Esophagus squamous epithelium (tissue), 5 donors: Measurements from ENCODE around the gene HNRNPL. TPM values are rescaled to one million over a fixed set of nuclear protein-coding genes. Genes with fewer than 3 reads are reported as not detected.

Experiments used
- DNase-seq: peaks from one replicate; lab custom pipeline; 2025; lab: John Stamatoyannopoulos, UW
- H3K27ac ChIP-seq, 4 donors: fragments of 200-600 bp; sonication (generic); one replicate each; pipeline ENCODE4 v1.5.1; 2016 to 2019; ENCODE audit warnings: mild to moderate bottlenecking in 1 of 4
- H3K27me3 ChIP-seq, 4 donors: fragments of 200-600 bp; sonication (generic); 1 replicate in 3 of 4; 2 replicates in 1 of 4; pipeline versions ENCODE4 v1.5.1 to v1.6.0; 2017 to 2021; ENCODE audit warnings: antibody characterized with exemption in 1 of 4
- H3K36me3 ChIP-seq, 3 donors: fragments of 200-600 bp; sonication (generic); one replicate each; pipeline ENCODE4 v1.5.1; 2016 to 2019
- H3K4me1 ChIP-seq, 3 donors: fragments of 200-600 bp; sonication (generic); one replicate each; pipeline ENCODE4 v1.5.1; 2017 to 2019
- H3K4me3 ChIP-seq, 4 donors: fragments of 200-600 bp; sonication (generic); 1 replicate in 3 of 4; 2 replicates in 1 of 4; pipeline ENCODE4 v1.5.1; 2016 to 2019; ENCODE audit warnings: mild to moderate bottlenecking in 2 of 4, moderate library complexity in 1 of 4
- H3K9me3 ChIP-seq, 3 donors: fragments of 200-600 bp; sonication (generic); one replicate each; pipeline ENCODE4 v1.5.1; 2016 to 2019
- POLR2A ChIP-seq, 4 donors: fragments of 450-650 bp; IDR thresholded peaks; one replicate each; pipeline ENCODE4 v1.6.1; 2017; ENCODE audit warnings: antibody characterized with exemption in 4 of 4, mild to moderate bottlenecking in 4 of 4, moderate library complexity in 3 of 4
- WGBS, 2 donors: methylation state at CpG; one replicate each; pipeline ENCODE4 v1.1.5; 2018; 5-methylcytosine and 5-hydroxymethylcytosine counted together
- intact Hi-C: fragments of 100-400 bp; cut with DNase I; formaldehyde crosslinking; loops from one replicate; pipeline ENCODE4 v1.15.0; 2022
- total RNA-seq, 4 donors: library from RNA; depleted of rRNA; stranded (reverse); fragments of >200 nt; gene quantifications; one replicate each; pipeline ENCODE4 v1.1.0, GENCODE V29; 2016
- TF ChIP-seq, protein P1 (sequence below), 6 experiments: fragments of 450-650 bp in 4 of 6; fragments of 200-600 bp in 2 of 6; sonication (generic) in 2 of 6; IDR thresholded peaks; one replicate each; pipeline ENCODE4 v1.5.1; 2016 to 2019; ENCODE audit warnings: antibody characterized with exemption in 6 of 6, mild to moderate bottlenecking in 4 of 6, moderate library complexity in 4 of 6
- donor health status: DM: yes; HTN: yes; CAD: no.

Gene HNRNPL
- total RNA-seq, 4 donors from 2014 or later, result 136 to 186 (median 167) TPM

DNA sequence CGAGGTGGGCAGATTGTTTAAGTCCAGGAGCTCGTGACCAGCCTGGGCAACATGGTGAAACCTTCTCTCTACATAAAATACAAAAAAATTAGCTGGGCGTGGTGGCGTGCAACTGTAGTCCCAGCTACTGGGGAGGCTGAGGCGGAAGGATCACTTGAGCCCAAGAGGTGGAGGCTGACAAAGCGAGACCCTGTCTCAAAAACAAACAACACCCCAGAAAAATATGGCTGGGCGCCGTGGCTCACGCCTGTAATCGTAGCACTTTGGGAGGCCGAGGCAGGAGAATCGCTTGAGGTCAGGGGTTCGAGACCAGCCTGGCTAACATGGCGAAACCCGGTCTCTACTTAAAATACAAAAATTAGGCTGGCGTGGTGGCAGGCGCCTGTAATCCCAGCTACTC lies 3.4 kb upstream of the HNRNPL start:
- no peak for DNase-seq
- Histone ChIP-seq H3K9me3 (no peaks in the 10 kb centered on the region), H3K4me1 (peaks cover 22 to 48% (median 27%) of the 10 kb centered on the region in 3 donors), H3K27ac (peak overlapping the region; percentile 100), H3K4me3 (peak overlapping the region in 2 of 4 donors; percentile 83 to 91), H3K36me3 (no peaks in the 10 kb centered on the region), H3K27me3 (no peaks in the 10 kb centered on the region)
- intact Hi-C loops, result no loop called here
- WGBS, 2 donors, result 74 to 83% methylated on average over 9 to 17 of the region's 17 CpGs
- TF ChIP-seq, protein P1, sequence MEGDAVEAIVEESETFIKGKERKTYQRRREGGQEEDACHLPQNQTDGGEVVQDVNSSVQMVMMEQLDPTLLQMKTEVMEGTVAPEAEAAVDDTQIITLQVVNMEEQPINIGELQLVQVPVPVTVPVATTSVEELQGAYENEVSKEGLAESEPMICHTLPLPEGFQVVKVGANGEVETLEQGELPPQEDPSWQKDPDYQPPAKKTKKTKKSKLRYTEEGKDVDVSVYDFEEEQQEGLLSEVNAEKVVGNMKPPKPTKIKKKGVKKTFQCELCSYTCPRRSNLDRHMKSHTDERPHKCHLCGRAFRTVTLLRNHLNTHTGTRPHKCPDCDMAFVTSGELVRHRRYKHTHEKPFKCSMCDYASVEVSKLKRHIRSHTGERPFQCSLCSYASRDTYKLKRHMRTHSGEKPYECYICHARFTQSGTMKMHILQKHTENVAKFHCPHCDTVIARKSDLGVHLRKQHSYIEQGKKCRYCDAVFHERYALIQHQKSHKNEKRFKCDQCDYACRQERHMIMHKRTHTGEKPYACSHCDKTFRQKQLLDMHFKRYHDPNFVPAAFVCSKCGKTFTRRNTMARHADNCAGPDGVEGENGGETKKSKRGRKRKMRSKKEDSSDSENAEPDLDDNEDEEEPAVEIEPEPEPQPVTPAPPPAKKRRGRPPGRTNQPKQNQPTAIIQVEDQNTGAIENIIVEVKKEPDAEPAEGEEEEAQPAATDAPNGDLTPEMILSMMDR (IDR thresholded peaks at IDR 0.05), result no peak
- TF ChIP-seq POLR2A (IDR thresholded peaks at IDR 0.05), result no peak

DNA sequence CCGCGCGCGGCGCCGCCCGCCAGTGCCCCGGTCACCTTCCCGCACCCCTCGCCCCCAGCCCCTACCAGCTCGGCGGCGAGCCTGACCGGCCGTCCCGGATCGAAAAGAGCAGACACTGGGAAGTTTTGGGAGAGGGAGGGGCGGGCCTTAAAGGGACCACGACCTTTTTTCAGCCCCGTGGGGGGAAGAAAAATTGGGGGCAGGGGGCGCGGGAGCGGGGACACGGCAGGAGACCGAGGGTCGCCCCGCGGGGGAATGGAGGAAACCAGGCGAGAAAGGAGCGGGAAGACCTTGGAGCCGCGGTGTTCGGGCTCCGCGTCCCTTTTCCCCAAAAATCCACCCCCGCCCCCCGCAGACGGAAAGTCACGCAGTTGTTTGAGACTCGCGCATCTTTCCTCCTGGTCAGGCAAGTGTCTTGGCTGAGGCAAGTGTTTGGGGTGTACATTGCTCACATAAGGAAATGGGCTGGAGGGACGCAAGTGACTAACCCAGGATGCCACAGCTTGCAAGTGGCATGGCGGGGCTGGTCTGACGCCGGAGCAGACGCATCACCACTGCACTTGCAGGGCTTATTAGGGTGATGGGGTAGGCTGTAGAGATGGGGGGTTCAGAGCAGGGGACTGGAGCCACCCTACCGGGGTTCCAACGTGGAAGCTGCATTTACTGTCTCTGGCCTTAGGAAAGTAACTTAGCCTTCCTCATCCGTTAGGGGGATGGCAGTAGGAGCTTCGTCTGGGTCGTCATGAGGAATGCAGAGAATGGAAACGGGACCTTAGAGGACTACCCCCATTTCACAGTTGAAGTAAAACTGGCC lies 2.7 kb upstream of the HNRNPL start:
- 1 to 4% methylated on average over 12 to 20 of the region's 52 CpGs for WGBS, 2 donors
- Histone ChIP-seq H3K27ac (peak overlapping the region; percentile 100), H3K27me3 (no peaks in the 10 kb centered on the region), H3K9me3 (no peaks in the 10 kb centered on the region), H3K4me1 (peaks cover 25 to 48% (median 29%) of the 10 kb centered on the region in 3 donors), H3K36me3 (peaks cover 0 to 5% (median 3%) of the 10 kb centered on the region in 3 donors), H3K4me3 (peak overlapping the region; percentile 80 to 91 (median 83))
- intact Hi-C loops, result no loop called here
- TF ChIP-seq POLR2A (IDR thresholded peaks at IDR 0.05), result peak in 2 of 4 donors; percentile 59 to 65
- TF ChIP-seq, protein P1 (IDR thresholded peaks at IDR 0.05), result no peak
- no peak for DNase-seq

DNA sequence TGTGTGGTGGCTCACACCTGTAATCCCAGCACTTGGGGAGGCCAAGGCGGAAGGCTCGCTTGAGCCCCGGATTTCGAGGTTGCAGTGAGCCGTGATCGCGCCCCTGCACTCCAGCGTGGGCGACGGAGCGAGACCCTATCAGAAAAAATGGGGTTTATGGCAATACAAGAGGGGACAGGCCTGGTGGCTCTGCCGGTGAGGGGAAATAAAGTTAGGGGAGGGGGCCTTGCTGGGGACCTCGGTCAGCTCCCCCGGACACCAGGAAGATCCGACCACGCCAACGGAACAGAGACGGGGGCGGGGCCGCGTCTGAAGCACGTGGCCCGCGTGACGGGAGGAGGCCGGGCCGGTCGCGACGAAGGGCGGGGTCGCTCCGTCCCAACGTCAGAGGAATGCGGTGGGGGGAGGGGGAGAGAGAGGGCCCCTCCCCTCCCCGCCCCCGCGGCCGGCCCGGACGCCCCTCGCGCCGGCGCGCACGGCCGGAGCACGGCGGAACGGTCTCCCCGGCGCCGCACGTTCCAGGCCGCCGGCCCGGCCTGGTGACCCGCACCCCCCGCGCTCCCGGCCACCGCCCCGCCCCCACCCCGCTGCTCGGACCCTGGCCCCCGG lies 1.9 kb upstream of the HNRNPL start:
- Histone ChIP-seq H3K27ac (peak overlapping the region; percentile 100), H3K27me3 (no peaks in the 10 kb centered on the region), H3K36me3 (peaks cover 4 to 12% (median 10%) of the 10 kb centered on the region in 3 donors), H3K9me3 (no peaks in the 10 kb centered on the region), H3K4me1 (peaks cover 31 to 48% (median 32%) of the 10 kb centered on the region in 3 donors), H3K4me3 (peak overlapping the region; percentile 80 to 91 (median 83))
- intact Hi-C loops, result no loop called here
- TF ChIP-seq, protein P1 (IDR thresholded peaks at IDR 0.05), result no peak
- peak in 3 of 4 donors; percentile 73 to 93 (median 74) for TF ChIP-seq POLR2A (IDR thresholded peaks at IDR 0.05)
- peak; percentile 72 for DNase-seq
- WGBS, 2 donors, result 0% methylated on average over 14 to 18 of the region's 67 CpGs

- H3K27ac ChIP-seq, result peak overlapping the region; percentile 100
- H3K4me1 ChIP-seq, result peaks cover 32 to 53% (median 34%) of the 10 kb centered on the region in 3 donors
- H3K27me3 ChIP-seq, result no peaks in the 10 kb centered on the region
- no peak for DNase-seq
- peak overlapping the region; percentile 80 to 91 (median 83) for H3K4me3 ChIP-seq
- H3K9me3 ChIP-seq, result no peaks in the 10 kb centered on the region
- no peak for TF ChIP-seq POLR2A (IDR thresholded peaks at IDR 0.05)
- TF ChIP-seq, protein P1 (IDR thresholded peaks at IDR 0.05), result no peak
- intact Hi-C loops, result no loop called here
- peaks cover 11 to 18% (median 16%) of the 10 kb centered on the region in 3 donors for H3K36me3 ChIP-seq
- WGBS, 2 donors, result 0 to 1% methylated on average over 23 to 27 of the region's 40 CpGs
Observed at GRCh38 chr19:38850976-38851621, 1.3 kb upstream of the HNRNPL start.
